ENCODE data around the gene E4F1.

E4F1 gene

GRCh38 chr16:2223221-2223941 lies at the start of gene E4F1:
TSS of gene E4F1 (plus strand) at chr16:2223591. CDS start at chr16:2223614, 23 bp downstream.
- peak within 1 kb of the TSS; percentile 92 for H3K9ac ChIP-seq (ENCODE audit: low read depth, low read length)
- H3K36me3 ChIP-seq (ENCODE audit: control insufficient read depth, insufficient read depth, low read length): peaks cover 4% of the 10 kb centered on the region
- H3K27me3 ChIP-seq (ENCODE audit: control insufficient read depth, insufficient read depth, low read length): no peaks in the 10 kb centered on the region
- no peaks in the 10 kb centered on the region for H3K9me3 ChIP-seq (ENCODE audit: control insufficient read depth, insufficient read depth, low read length)
- peak within 1 kb of the TSS; percentile 86 for H3K27ac ChIP-seq (ENCODE audit: low read depth, low read length)
- no peaks in the 10 kb centered on the region for H3K4me1 ChIP-seq (ENCODE audit: control insufficient read depth, insufficient read depth, low read length)
- H3K4me3 ChIP-seq (ENCODE audit: low read depth, low read length): peak within 1 kb of the TSS; percentile 97

GRCh38 chr16:2173916-2174315 lies 49.5 kb upstream of the E4F1 start:
- Histone ChIP-seq H3K4me3 (ENCODE audit: low read depth, low read length) (no peak overlapping the region), H3K36me3 (ENCODE audit: control insufficient read depth, insufficient read depth, low read length) (peaks cover 67% of the 10 kb centered on the region), H3K27ac (ENCODE audit: low read depth, low read length) (no peak overlapping the region), H3K4me1 (ENCODE audit: control insufficient read depth, insufficient read depth, low read length) (no peaks in the 10 kb centered on the region), H3K9ac (ENCODE audit: low read depth, low read length) (no peak overlapping the region), H3K9me3 (ENCODE audit: control insufficient read depth, insufficient read depth, low read length) (no peaks in the 10 kb centered on the region), H3K27me3 (ENCODE audit: control insufficient read depth, insufficient read depth, low read length) (no peaks in the 10 kb centered on the region)

DNA sequence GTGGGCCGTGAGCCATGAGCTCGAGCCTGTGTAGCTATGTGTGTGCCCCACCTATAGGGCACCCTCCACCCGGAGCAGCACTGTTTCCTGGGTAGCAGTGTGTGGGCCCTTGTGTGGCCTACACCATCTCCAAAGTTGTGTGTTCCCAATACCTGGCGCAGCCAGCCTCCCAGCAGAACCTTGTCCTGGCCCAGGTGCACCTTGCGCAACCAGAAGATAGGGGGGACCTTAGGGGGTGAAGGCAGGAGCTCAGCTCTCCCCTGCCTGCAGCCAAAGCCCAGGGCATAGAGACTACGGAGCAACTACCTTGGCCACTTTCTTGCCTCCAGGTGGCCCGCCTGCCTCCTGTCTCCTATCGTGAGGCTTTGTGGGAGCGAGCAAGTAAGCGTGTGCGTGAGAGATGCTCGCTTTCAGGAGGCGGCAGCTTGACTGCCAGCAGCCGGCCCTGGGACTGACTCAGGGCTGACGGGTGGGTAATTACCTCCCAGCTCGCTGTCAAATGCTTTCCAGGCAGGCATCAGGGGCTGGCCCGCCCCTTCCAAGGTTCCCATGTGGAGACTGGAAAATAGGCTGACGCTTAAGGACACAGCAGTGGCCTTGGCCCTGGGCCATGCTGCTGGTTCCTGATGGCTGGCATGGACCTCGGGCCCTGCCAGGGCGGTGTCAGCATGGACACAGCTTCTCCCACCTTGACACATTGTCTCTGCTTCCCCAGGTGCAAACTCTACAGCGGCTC lies 48.8 kb upstream of the E4F1 start:
- Histone ChIP-seq H3K9ac (ENCODE audit: low read depth, low read length) (no peak overlapping the region), H3K4me3 (ENCODE audit: low read depth, low read length) (no peak overlapping the region), H3K36me3 (ENCODE audit: control insufficient read depth, insufficient read depth, low read length) (peaks cover 62% of the 10 kb centered on the region), H3K27ac (ENCODE audit: low read depth, low read length) (no peak overlapping the region), H3K27me3 (ENCODE audit: control insufficient read depth, insufficient read depth, low read length) (no peaks in the 10 kb centered on the region), H3K9me3 (ENCODE audit: control insufficient read depth, insufficient read depth, low read length) (no peaks in the 10 kb centered on the region), H3K4me1 (ENCODE audit: control insufficient read depth, insufficient read depth, low read length) (no peaks in the 10 kb centered on the region)

GRCh38 chr16:2175454-2175853 lies 47.9 kb upstream of the E4F1 start:
- Histone ChIP-seq H3K36me3 (ENCODE audit: control insufficient read depth, insufficient read depth, low read length) (peaks cover 61% of the 10 kb centered on the region), H3K27ac (ENCODE audit: low read depth, low read length) (no peak overlapping the region), H3K9ac (ENCODE audit: low read depth, low read length) (no peak overlapping the region), H3K4me3 (ENCODE audit: low read depth, low read length) (no peak overlapping the region), H3K27me3 (ENCODE audit: control insufficient read depth, insufficient read depth, low read length) (no peaks in the 10 kb centered on the region), H3K4me1 (ENCODE audit: control insufficient read depth, insufficient read depth, low read length) (no peaks in the 10 kb centered on the region), H3K9me3 (ENCODE audit: control insufficient read depth, insufficient read depth, low read length) (no peaks in the 10 kb centered on the region)

DNA sequence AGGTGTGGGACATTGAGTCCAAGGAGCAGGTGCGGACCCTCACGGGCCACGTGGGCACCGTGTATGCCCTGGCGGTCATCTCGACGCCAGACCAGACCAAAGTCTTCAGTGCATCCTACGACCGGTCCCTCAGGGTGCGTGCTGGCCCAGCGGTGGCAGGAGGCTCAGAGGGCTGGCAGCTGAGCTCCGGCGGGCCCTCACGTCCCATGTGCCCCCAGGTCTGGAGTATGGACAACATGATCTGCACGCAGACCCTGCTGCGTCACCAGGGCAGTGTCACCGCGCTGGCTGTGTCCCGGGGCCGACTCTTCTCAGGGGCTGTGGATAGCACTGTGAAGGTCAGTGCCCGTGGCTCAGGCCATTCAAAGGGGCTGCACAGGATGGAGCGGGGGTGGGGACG lies 47.3 kb upstream of the E4F1 start:
- Histone ChIP-seq H3K36me3 (ENCODE audit: control insufficient read depth, insufficient read depth, low read length) (peaks cover 58% of the 10 kb centered on the region), H3K9me3 (ENCODE audit: control insufficient read depth, insufficient read depth, low read length) (no peaks in the 10 kb centered on the region), H3K4me1 (ENCODE audit: control insufficient read depth, insufficient read depth, low read length) (no peaks in the 10 kb centered on the region), H3K4me3 (ENCODE audit: low read depth, low read length) (no peak overlapping the region), H3K27ac (ENCODE audit: low read depth, low read length) (no peak overlapping the region), H3K9ac (ENCODE audit: low read depth, low read length) (no peak overlapping the region), H3K27me3 (ENCODE audit: control insufficient read depth, insufficient read depth, low read length) (no peaks in the 10 kb centered on the region)

- Histone ChIP-seq H3K27ac (ENCODE audit: low read depth, low read length) (no peak overlapping the region), H3K4me3 (ENCODE audit: low read depth, low read length) (no peak overlapping the region), H3K27me3 (ENCODE audit: control insufficient read depth, insufficient read depth, low read length) (no peaks in the 10 kb centered on the region), H3K36me3 (ENCODE audit: control insufficient read depth, insufficient read depth, low read length) (peaks cover 50% of the 10 kb centered on the region), H3K4me1 (ENCODE audit: control insufficient read depth, insufficient read depth, low read length) (no peaks in the 10 kb centered on the region), H3K9me3 (ENCODE audit: control insufficient read depth, insufficient read depth, low read length) (no peaks in the 10 kb centered on the region), H3K9ac (ENCODE audit: low read depth, low read length) (no peak overlapping the region)
These were observed 46.3 kb upstream of the E4F1 start for GRCh38 chr16:2177101-2177500.

DNA sequence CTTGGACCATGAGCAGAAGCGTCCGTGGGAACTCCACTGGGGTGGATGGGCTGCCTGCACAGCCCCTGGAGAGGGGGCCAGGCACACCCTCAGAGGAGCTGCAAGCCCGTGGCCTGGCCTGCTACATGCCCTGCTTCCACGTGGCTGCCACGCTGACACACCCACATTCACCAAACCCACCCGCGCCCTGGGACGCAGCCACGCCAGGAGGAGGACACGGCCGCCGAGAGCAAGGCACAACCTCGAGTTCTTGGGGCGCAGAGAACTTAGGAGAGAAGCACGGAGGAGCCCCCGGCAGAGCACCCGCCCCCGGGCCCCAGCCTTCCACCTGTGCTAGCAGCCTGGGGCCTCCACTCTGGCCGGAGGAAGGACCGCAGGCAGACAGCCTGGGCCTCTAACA lies 45.8 kb upstream of the E4F1 start:
- no peak overlapping the region for H3K9ac ChIP-seq (ENCODE audit: low read depth, low read length)
- H3K27me3 ChIP-seq (ENCODE audit: control insufficient read depth, insufficient read depth, low read length): no peaks in the 10 kb centered on the region
- no peaks in the 10 kb centered on the region for H3K4me1 ChIP-seq (ENCODE audit: control insufficient read depth, insufficient read depth, low read length)
- H3K4me3 ChIP-seq (ENCODE audit: low read depth, low read length): no peak overlapping the region
- H3K36me3 ChIP-seq (ENCODE audit: control insufficient read depth, insufficient read depth, low read length): peaks cover 47% of the 10 kb centered on the region
- H3K27ac ChIP-seq (ENCODE audit: low read depth, low read length): no peak overlapping the region
- H3K9me3 ChIP-seq (ENCODE audit: control insufficient read depth, insufficient read depth, low read length): no peaks in the 10 kb centered on the region

GRCh38 chr16:2178321-2179106 lies 44.9 kb upstream of the E4F1 start:
- no peak overlapping the region; the same call in 1 of the 2 replicates for H3K4me3 ChIP-seq (ENCODE audit: low read depth, low read length)
- H3K27ac ChIP-seq (ENCODE audit: low read depth, low read length): no peak overlapping the region
- H3K27me3 ChIP-seq (ENCODE audit: control insufficient read depth, insufficient read depth, low read length): no peaks in the 10 kb centered on the region
- peaks cover 38% of the 10 kb centered on the region for H3K36me3 ChIP-seq (ENCODE audit: control insufficient read depth, insufficient read depth, low read length)
- no peaks in the 10 kb centered on the region for H3K4me1 ChIP-seq (ENCODE audit: control insufficient read depth, insufficient read depth, low read length)
- no peak overlapping the region for H3K9ac ChIP-seq (ENCODE audit: low read depth, low read length)
- no peaks in the 10 kb centered on the region for H3K9me3 ChIP-seq (ENCODE audit: control insufficient read depth, insufficient read depth, low read length)

DNA sequence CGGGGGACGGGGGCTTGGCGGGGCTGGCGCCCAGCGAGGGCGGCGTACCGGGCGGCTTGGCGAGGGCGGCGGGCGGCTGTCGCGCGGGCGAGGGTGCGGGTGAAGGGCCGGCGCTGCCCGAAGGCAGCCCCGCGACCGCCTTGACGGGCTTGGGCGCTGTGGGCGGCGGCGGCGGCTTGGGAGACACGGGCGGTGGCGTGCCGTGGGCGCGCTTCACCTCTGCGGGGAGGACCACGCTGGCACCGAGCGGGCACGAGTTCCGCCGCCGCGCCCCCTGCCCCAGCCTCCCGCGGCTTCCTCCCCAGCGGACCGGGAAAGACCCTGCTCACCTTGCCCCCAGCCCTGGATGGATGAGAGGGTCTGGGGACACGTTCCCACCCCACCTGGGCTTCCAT lies 44.3 kb upstream of the E4F1 start:
- Histone ChIP-seq H3K4me1 (ENCODE audit: control insufficient read depth, insufficient read depth, low read length) (no peaks in the 10 kb centered on the region), H3K27me3 (ENCODE audit: control insufficient read depth, insufficient read depth, low read length) (no peaks in the 10 kb centered on the region), H3K9ac (ENCODE audit: low read depth, low read length) (no peak overlapping the region), H3K4me3 (ENCODE audit: low read depth, low read length) (no peak overlapping the region; the same call in 1 of the 2 replicates), H3K27ac (ENCODE audit: low read depth, low read length) (no peak overlapping the region), H3K36me3 (ENCODE audit: control insufficient read depth, insufficient read depth, low read length) (peaks cover 33% of the 10 kb centered on the region), H3K9me3 (ENCODE audit: control insufficient read depth, insufficient read depth, low read length) (no peaks in the 10 kb centered on the region)

DNA sequence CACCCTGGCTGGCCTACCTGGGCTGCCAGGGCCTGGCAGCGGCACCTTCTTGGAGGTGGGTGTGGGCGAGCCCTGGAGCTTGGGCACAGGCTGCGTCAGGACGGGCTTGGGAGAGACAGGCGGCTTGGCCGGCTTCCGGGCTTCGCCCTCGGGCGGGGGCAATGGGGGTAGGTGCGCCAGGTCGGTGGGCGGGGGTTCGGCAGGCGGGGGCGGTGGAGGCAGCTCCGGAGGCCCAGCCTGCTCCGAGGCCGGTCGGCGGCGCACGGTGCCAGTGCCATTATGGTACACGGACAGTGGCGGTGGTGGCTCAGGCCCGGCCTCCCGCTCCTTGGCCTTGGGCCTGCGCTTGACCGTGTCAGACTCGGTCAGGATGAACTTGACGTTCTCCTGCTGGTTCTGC lies 43.8 kb upstream of the E4F1 start:
- Histone ChIP-seq H3K4me3 (ENCODE audit: low read depth, low read length) (no peak overlapping the region; the same call in 1 of the 2 replicates), H3K9ac (ENCODE audit: low read depth, low read length) (no peak overlapping the region), H3K36me3 (ENCODE audit: control insufficient read depth, insufficient read depth, low read length) (peaks cover 28% of the 10 kb centered on the region), H3K27me3 (ENCODE audit: control insufficient read depth, insufficient read depth, low read length) (no peaks in the 10 kb centered on the region), H3K27ac (ENCODE audit: low read depth, low read length) (no peak overlapping the region), H3K9me3 (ENCODE audit: control insufficient read depth, insufficient read depth, low read length) (no peaks in the 10 kb centered on the region), H3K4me1 (ENCODE audit: control insufficient read depth, insufficient read depth, low read length) (no peaks in the 10 kb centered on the region)

DNA sequence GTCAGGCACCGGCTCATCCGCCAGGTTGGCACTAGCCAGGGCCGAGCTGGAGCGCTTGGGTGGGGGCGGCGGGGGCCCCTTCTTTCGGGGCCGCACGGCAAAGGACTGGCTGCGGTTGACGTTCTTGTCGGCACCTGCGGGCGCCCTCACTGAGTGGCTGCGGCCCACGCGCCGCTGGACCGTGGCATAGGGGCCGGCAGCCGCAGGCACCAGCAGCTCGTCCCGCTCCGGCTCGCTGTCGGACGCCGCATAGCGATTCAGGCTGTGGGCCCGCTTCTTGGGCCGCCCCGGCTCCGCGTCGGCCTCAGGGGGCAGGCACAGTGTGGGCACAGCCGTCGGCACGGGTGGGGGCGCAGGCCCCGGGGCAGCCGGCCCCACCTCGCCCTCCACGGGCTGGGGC lies 42.9 kb upstream of the E4F1 start:
- Histone ChIP-seq H3K9me3 (ENCODE audit: control insufficient read depth, insufficient read depth, low read length) (no peaks in the 10 kb centered on the region), H3K4me3 (ENCODE audit: low read depth, low read length) (no peak overlapping the region), H3K4me1 (ENCODE audit: control insufficient read depth, insufficient read depth, low read length) (no peaks in the 10 kb centered on the region), H3K27ac (ENCODE audit: low read depth, low read length) (no peak overlapping the region), H3K36me3 (ENCODE audit: control insufficient read depth, insufficient read depth, low read length) (peaks cover 19% of the 10 kb centered on the region), H3K9ac (ENCODE audit: low read depth, low read length) (no peak overlapping the region), H3K27me3 (ENCODE audit: control insufficient read depth, insufficient read depth, low read length) (no peaks in the 10 kb centered on the region)
